GM18870 (cell line): ENCODE data around the gene COPE.
A peak's percentile ranks its signal among the peaks of the same experiment; 100 is the strongest.
"Not testable (repeated sequence)": the region's sequence is repeated elsewhere in the genome, so short reads cannot be mapped to it uniquely, and the experiment has no call there.

Experiments used
- ATAC-seq: cut with Tn5 transposase; IDR thresholded peaks from one replicate; pipeline ENCODE4 v1.9.1; 2021; ENCODE audit warnings: moderate library complexity; ENCODE audit not compliant: unreplicated experiment

Gene COPE

GRCh38 chr19:18919086-18919899 lies at the start of gene COPE, which contains the start of gene DDX49:
Gene COPE (minus strand): TSS chr19:18919387. CDS start chr19:18919348, 39 bp downstream.
Gene DDX49 (plus strand): TSS chr19:18919715. CDS start chr19:18919742, 27 bp downstream.
- ATAC-seq = peak; percentile 93

GRCh38 chr19:18967358-18968146 lies 48.4 kb upstream of the COPE start:
- no peak for ATAC-seq

DNA sequence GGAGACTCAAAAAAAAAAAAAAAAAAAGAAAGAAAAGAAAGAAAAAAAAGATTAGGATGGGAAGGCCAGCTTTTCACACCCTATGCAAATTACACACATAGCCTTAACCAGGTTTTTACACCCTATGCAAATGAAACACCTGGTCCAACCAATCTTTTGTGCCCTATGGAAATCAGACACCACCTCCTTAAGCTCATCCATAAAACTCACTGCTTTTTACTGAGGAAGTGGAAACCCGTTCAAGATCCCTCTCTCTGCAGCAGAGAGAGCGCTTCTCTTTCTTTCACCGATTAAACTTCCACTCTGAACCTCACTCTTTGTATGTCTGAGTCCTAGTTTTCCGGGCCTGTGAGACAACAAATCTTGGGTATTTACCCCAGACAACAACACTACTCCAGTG lies 47.1 kb upstream of the COPE start:
- ATAC-seq = no peak

DNA sequence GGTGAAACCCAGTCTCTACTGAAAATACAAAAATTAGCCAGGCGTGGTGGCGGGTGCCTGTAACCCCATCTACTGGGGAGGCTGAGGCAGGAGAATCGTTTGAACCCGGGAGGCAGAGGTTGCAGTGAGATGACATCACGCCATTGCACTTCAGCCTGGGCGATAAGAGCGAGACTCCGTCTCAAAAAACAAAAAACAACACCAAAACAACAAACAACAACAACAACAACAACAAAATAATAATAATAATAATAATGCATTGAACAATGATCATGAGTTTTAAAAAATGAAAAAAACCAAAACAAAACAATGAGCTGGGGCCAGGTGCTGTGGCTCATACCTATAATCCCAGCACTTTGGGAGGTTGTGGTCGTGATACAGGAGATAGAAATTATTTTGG lies 44.9 kb upstream of the COPE start:
- no peak for ATAC-seq

- ATAC-seq = no peak
These were observed 42.8 kb upstream of the COPE start for GRCh38 chr19:18961767-18962620.

- no peak for ATAC-seq
These were observed 41.2 kb upstream of the COPE start for GRCh38 chr19:18960370-18960769.

DNA sequence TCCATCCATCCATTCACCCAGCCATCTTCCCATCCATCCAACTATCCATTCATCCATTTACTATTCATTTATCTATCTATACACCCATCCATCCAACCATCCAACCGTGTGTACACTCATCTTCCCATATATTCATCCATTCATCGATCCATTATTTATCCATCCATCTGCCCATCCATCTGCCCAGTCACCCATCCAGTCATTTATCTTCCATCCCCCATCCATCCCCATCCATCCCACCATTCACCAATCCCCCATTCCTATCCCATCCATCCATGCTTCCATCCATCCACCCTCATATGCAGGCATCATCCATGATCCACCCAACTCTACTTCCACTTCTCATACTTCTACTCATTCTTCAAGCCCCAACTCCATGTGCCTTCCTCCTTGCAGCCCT lies 35.9 kb upstream of the COPE start:
- ATAC-seq = no peak

DNA sequence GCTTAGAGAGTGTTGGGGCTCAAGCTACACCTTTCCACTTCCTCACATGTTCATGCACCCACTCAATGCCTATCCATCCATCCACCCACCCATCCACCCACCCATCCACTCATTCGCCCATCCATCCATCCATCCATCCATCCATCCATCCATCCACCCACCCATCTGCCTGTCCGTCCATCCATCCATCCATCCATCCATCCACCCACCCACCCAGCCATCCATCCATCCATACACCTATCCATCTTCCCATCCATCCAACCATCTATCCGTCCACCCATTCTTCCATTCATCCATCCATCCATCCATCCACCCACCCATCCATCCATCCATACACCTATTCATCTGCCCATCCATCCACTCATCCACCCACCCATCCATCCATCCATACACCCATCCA lies 34.9 kb upstream of the COPE start:
- ATAC-seq = no peak

DNA sequence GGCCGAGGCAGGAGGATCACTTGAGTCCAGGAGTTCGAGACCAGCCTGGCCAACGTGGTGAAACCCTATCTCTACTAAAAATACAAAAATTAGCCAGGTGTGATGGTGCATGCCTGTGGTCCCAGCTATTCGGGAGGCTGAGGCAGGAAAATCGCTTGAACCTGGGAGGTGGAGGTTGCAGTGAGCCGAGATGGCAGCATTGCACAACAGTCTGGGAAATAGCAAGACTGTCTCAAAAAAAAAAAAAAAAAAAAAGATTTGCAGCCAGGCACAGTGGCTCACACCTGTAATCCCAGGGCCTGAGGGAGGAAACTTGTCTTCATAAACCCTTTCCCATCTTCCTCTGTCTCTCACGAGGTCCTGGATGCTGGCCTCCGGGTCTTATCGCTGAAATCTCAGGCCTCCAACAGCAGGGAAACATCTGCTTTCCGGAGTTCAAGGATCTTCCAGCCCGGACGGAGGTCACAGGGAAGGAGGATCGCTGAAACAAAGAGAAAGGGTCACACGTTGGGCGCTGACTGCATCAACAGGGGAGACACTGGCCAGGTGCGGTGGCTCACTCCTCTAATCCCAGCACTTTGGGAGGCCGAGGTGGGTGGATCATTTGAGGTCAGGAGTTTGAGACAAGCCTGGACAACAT lies 33.3 kb upstream of the COPE start:
- not testable (repeated sequence) for ATAC-seq

DNA sequence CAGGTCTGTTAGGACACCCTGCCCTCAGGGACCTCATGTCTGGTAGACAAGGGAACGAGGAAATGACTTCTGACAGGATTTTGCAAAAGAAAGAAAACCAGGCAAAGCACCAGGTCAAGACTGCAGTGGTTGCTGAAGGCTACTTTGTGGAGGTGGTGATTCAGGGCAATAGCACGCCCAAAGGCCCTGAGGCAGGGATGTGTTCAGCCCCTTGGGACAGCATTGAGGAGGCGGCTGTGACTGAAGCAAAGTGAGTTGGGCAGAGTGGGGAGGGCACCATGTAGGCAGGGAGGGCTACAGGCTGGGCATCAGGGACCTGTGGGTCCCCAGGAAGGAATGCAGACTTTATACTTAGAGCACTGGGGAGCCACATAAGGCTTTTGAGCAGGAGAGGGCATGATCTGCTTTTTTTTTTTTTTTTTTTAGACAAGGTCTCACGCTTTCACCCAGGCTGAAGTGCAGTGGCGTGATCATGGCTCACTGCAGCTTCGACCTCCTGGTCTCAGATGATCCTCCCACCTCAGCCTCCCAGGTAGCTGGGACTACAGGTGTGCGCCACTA lies 32.6 kb upstream of the COPE start:
- ATAC-seq = no peak

- no peak for ATAC-seq
These were observed 30.7 kb upstream of the COPE start for GRCh38 chr19:18949858-18950257.

- no peak for ATAC-seq
These were observed 29.8 kb upstream of the COPE start for GRCh38 chr19:18948976-18949356.

GRCh38 chr19:18948075-18948975 lies 29.1 kb upstream of the COPE start:
- no peak for ATAC-seq

DNA sequence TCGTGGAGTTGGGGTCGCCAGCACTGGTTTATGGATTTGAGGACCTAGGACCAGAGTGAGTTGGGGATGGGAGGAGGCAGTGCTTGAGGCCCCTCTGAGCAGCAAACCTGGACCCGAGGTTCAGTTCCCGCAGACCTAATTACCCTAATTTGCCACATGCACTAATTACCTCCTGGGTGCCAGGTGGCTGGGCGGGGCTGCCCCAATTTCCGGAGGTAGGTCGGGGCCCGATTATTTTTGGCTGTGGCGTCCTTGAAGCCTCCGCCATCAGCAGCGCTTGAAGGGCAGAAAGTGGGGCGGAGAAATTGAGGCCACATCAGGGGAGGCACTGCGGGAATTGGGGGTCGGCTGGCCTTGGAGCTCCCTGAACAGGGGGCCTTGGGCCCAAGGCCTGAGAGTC lies 27.7 kb upstream of the COPE start:
- no peak for ATAC-seq

- ATAC-seq = no peak
These were observed 27.1 kb upstream of the COPE start for GRCh38 chr19:18946335-18946734.

GRCh38 chr19:18945297-18945696 lies 26.1 kb upstream of the COPE start:
- ATAC-seq = no peak

- ATAC-seq = no peak
These were observed 24.3 kb upstream of the COPE start for GRCh38 chr19:18943465-18943864.

DNA sequence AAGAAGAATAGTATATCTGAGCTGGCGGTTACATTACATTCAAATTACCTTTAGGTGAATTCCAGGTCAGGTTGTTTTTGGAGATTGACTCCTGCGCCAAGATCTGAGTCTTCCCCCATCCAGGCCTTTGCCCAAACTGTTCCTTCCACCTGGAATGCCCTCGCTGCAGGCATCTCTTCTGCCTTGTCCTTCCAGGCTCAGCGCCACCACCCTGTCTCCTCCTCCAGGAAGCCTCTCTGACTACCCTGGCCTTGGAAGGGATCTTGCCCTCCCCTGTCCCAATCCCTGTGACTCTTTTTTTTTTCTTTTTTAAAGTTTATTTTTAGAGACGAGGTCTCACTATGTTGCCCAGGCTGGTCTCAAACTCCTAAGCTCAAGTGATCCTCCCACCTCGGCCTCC lies 23.5 kb upstream of the COPE start:
- no peak for ATAC-seq

GRCh38 chr19:18941628-18942354 lies 22.6 kb upstream of the COPE start:
- ATAC-seq = no peak
